ENCODE data around the gene FGD5.

- TF ChIP-seq, protein P1, sequence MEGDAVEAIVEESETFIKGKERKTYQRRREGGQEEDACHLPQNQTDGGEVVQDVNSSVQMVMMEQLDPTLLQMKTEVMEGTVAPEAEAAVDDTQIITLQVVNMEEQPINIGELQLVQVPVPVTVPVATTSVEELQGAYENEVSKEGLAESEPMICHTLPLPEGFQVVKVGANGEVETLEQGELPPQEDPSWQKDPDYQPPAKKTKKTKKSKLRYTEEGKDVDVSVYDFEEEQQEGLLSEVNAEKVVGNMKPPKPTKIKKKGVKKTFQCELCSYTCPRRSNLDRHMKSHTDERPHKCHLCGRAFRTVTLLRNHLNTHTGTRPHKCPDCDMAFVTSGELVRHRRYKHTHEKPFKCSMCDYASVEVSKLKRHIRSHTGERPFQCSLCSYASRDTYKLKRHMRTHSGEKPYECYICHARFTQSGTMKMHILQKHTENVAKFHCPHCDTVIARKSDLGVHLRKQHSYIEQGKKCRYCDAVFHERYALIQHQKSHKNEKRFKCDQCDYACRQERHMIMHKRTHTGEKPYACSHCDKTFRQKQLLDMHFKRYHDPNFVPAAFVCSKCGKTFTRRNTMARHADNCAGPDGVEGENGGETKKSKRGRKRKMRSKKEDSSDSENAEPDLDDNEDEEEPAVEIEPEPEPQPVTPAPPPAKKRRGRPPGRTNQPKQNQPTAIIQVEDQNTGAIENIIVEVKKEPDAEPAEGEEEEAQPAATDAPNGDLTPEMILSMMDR (IDR thresholded peaks at IDR 0.05), result no peak
- no peak for TF ChIP-seq ZFX (IDR thresholded peaks at IDR 0.05; ENCODE audit: borderline replicate concordance)
Measured at GRCh38 chr3:14946739-14947099, 128.0 kb downstream of the FGD5 start.
